ENCODE results near the gene OR4B1. TPM values are rescaled to one million over a fixed set of nuclear protein-coding genes. Genes with fewer than 3 reads are reported as not detected.

Gene OR4B1, protein sequence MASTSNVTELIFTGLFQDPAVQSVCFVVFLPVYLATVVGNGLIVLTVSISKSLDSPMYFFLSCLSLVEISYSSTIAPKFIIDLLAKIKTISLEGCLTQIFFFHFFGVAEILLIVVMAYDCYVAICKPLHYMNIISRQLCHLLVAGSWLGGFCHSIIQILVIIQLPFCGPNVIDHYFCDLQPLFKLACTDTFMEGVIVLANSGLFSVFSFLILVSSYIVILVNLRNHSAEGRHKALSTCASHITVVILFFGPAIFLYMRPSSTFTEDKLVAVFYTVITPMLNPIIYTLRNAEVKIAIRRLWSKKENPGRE
- not detected in 2 replicates for total RNA-seq
- long read RNA-seq: 0 reads

DNA sequence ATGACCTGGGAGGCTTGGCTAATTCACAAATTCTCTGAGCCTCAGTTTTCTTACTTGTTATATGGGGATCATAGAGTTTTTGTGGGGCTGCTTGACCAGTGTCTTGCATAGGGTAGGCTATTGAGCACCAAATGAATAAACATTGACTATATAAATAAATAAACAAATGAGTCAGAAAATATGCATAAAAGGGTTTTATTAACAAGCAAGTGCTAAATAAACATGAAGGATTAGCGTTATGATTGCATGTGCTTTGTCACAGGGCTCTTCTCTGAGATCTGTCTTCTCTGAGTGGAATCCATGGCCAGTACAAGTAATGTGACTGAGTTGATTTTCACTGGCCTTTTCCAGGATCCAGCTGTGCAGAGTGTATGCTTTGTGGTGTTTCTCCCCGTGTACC, at the start of gene OR4B1:
Gene OR4B1, plus strand, starts transcription at position 301 of the 400 bp plus-strand sequence. Its CDS starts 0 bp downstream, at position 301.
- Mint-ChIP-seq H3K36me3 (ENCODE audit: low read depth) (no peaks in the 10 kb centered on the region), H3K9me3 (peaks cover 21% of the 10 kb centered on the region), H3K27ac (ENCODE audit: unreplicated experiment) (no peak within 1 kb of the TSS), H3K27me3 (ENCODE audit: low read depth) (no peaks in the 10 kb centered on the region), H3K4me1 (no peaks in the 10 kb centered on the region), H3K4me3 (no peak within 1 kb of the TSS)
- TF ChIP-seq, protein P1, sequence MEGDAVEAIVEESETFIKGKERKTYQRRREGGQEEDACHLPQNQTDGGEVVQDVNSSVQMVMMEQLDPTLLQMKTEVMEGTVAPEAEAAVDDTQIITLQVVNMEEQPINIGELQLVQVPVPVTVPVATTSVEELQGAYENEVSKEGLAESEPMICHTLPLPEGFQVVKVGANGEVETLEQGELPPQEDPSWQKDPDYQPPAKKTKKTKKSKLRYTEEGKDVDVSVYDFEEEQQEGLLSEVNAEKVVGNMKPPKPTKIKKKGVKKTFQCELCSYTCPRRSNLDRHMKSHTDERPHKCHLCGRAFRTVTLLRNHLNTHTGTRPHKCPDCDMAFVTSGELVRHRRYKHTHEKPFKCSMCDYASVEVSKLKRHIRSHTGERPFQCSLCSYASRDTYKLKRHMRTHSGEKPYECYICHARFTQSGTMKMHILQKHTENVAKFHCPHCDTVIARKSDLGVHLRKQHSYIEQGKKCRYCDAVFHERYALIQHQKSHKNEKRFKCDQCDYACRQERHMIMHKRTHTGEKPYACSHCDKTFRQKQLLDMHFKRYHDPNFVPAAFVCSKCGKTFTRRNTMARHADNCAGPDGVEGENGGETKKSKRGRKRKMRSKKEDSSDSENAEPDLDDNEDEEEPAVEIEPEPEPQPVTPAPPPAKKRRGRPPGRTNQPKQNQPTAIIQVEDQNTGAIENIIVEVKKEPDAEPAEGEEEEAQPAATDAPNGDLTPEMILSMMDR (conservative IDR thresholded peaks at IDR 0.05): no peak
- no peak for DNase-seq (ENCODE audit: low read depth, low spot score)

DNA sequence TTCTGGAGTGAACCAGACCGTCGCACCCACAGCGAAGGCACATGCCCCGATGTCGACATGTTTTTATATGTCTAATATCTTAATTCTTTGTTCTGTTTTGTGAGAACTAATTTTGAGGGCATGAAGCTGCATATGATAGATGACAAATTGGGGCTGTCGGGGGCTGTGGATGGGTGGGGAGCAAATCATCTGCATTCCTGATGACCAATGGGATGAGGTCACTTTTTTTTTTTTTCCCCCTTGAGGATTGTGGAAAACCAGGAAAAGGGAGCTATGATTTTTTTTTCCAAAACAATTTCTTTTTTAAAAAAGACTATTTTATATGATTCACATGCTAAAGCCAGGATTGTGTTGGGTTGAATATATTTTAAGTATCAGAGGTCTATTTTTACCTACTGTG, 49.2 kb upstream of the OR4B1 start:
- Mint-ChIP-seq H3K27ac (ENCODE audit: unreplicated experiment) (no peak overlapping the region), H3K9me3 (no peaks in the 10 kb centered on the region), H3K4me1 (peaks cover 19% of the 10 kb centered on the region), H3K27me3 (ENCODE audit: low read depth) (no peaks in the 10 kb centered on the region), H3K4me3 (no peak overlapping the region), H3K36me3 (ENCODE audit: low read depth) (peaks cover 30% of the 10 kb centered on the region)
- TF ChIP-seq, protein P1 (conservative IDR thresholded peaks at IDR 0.05): no peak
- DNase-seq (ENCODE audit: low read depth, low spot score): no peak

DNA sequence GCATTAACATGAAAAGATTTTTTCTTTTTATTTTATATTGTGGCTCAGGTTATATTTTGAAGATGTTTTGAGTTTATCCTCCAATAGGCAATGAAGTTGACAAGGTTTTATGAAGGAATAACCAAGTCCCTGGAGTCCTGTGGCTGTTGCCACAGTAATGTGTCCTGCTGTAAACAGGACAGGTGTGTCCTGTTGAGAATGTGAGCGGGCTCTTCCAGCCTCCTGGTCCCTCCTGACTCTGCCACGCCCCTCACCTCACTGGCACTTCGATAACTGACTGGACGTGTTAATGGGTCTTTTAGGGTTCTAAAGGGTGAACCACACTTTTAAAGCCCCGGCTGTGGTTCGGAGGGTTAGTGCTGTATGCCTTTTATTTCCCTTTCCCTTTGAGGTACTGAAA, 47.8 kb upstream of the OR4B1 start:
- Mint-ChIP-seq H3K36me3 (ENCODE audit: low read depth) (peaks cover 27% of the 10 kb centered on the region), H3K4me1 (peaks cover 26% of the 10 kb centered on the region), H3K27ac (ENCODE audit: unreplicated experiment) (no peak overlapping the region), H3K4me3 (no peak overlapping the region), H3K27me3 (ENCODE audit: low read depth) (no peaks in the 10 kb centered on the region), H3K9me3 (no peaks in the 10 kb centered on the region)
- DNase-seq (ENCODE audit: low read depth, low spot score): no peak
- TF ChIP-seq, protein P1 (conservative IDR thresholded peaks at IDR 0.05): no peak

DNA sequence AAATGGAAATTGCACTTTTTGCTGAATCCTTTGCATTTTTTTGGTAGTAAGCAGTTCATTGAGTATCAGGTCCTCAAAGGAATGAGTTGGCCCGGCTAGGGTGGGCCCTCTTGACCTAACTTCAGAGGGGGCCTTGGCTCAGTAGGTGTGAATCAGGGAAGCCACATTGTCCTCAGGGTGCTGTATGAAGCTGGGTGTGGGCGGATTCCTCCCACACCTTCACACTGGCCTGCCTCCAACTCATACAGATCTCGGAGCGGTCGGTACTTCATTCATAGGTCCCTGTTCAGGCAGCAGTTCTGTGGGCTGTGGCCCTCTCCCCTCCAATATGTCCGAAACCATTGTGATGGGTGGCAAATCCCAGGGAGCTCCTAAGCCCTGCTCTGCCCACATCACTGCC, 47.4 kb upstream of the OR4B1 start:
- Mint-ChIP-seq H3K4me1 (peaks cover 26% of the 10 kb centered on the region), H3K36me3 (ENCODE audit: low read depth) (peaks cover 23% of the 10 kb centered on the region), H3K27me3 (ENCODE audit: low read depth) (no peaks in the 10 kb centered on the region), H3K4me3 (no peak overlapping the region), H3K9me3 (no peaks in the 10 kb centered on the region), H3K27ac (ENCODE audit: unreplicated experiment) (no peak overlapping the region)
- TF ChIP-seq, protein P1 (conservative IDR thresholded peaks at IDR 0.05): no peak
- no peak for DNase-seq (ENCODE audit: low read depth, low spot score)

DNA sequence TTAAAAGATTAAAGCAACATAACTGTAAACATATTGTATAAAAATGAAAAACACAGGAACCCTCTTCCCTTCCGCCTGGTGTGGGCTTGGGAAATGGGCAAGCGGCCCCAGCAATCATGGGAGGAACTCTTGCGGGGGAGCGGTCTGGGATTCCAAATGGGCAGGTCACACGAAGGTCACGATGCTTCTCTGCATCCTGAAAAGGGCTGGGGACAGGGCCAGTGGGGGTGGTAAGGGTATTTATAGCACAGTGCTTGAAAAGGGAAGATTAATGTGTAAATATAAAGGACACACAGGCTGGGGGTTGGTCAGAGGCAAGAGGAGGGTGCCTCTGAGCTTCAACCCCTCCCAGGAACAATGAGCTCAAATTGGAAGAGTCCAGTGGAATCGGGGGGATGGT, 46.9 kb upstream of the OR4B1 start:
- Mint-ChIP-seq H3K4me3 (no peak overlapping the region), H3K27ac (ENCODE audit: unreplicated experiment) (peak overlapping the region; percentile 94), H3K36me3 (ENCODE audit: low read depth) (peaks cover 22% of the 10 kb centered on the region), H3K9me3 (no peaks in the 10 kb centered on the region), H3K27me3 (ENCODE audit: low read depth) (no peaks in the 10 kb centered on the region), H3K4me1 (peaks cover 26% of the 10 kb centered on the region)
- DNase-seq (ENCODE audit: low read depth, low spot score): no peak
- TF ChIP-seq, protein P1 (conservative IDR thresholded peaks at IDR 0.05): no peak
